Aorta (tissue), 5 donors: ENCODE measurements around the gene DCAF6. TPM values are rescaled to one million over a fixed set of nuclear protein-coding genes. Genes with fewer than 3 reads are reported as not detected.

ENCODE experiments used
- ATAC-seq: fragments of 200-7000 bp; cut with Tn5 transposase; one replicate; pipeline ENCODE4 v1.9.1; 2022; ENCODE audit warnings: moderate library complexity; ENCODE audit not compliant: low FRiP score
- DNase-seq, 2 donors: peaks; one replicate each; pipeline ENCODE4 v3.0.0-alpha.2; 2020
- H3K27ac ChIP-seq, 2 donors: one replicate each; pipeline ENCODE4 v1.5.1; 2013; ENCODE audit warnings: low read length in 2 of 2, mild to moderate bottlenecking in 2 of 2, moderate library complexity in 2 of 2, control low read depth in 1 of 2, inconsistent platforms in 1 of 2, low read depth in 1 of 2
- H3K27me3 ChIP-seq, 2 donors: one replicate each; pipeline ENCODE4 v1.6.1; 2013; ENCODE audit warnings: control low read depth in 1 of 2, low read length in 1 of 2, mild to moderate bottlenecking in 1 of 2, moderate library complexity in 1 of 2; ENCODE audit not compliant: insufficient read depth in 2 of 2, control insufficient read depth in 1 of 2
- H3K36me3 ChIP-seq, 2 donors: one replicate each; pipeline ENCODE4 v1.6.1; 2013; ENCODE audit warnings: control low read depth in 1 of 2, low read length in 1 of 2, mild to moderate bottlenecking in 1 of 2; ENCODE audit not compliant: insufficient read depth in 2 of 2, control insufficient read depth in 1 of 2
- H3K4me1 ChIP-seq, 2 donors: one replicate each; pipeline ENCODE4 v1.6.1; 2013; ENCODE audit warnings: low read length in 2 of 2, control low read depth in 1 of 2, mild to moderate bottlenecking in 1 of 2, moderate library complexity in 1 of 2; ENCODE audit not compliant: insufficient read depth in 2 of 2, control insufficient read depth in 1 of 2
- H3K4me3 ChIP-seq, 2 donors: one replicate each; pipeline ENCODE4 v1.5.1; 2013; ENCODE audit warnings: low read length in 2 of 2, control low read depth in 1 of 2, mild to moderate bottlenecking in 1 of 2
- H3K9me3 ChIP-seq: one replicate; pipeline ENCODE4 v1.6.1; 2013; ENCODE audit warnings: mild to moderate bottlenecking, low read length; ENCODE audit not compliant: control insufficient read depth
- WGBS, 2 donors: extraction: QIAGEN DNeasy Blood & Tissue Kit; methylation state at CpG; one replicate each; pipeline ENCODE4 v1.1.7; 2013; 5-methylcytosine and 5-hydroxymethylcytosine counted together
- intact Hi-C, 2 donors: fragments of 100-400 bp; cut with DNase I; formaldehyde crosslinking; loops; one replicate each; pipeline versions ENCODE4 v1.14.2 to v1.15.0; 2022
- polyA plus RNA-seq, 2 donors: library from polyadenylated mRNA; stranded (reverse); fragments of 200-250 nt; gene quantifications; one replicate each; pipeline ENCODE4 v1.2.3, GENCODE V29; 2013
- total RNA-seq, 2 donors: library from RNA; stranded (reverse); fragmentation: NEBNext Ultra II Directional; extraction: Animal tissue kit (Norgen Biotek cat#: 25700); gene quantifications; one replicate each; pipeline ENCODE4 v1.2.1, GENCODE V29; 2021
- donor health status: healthy with polysubstance abuse.
- donor health status: Bipolar disorder and iron deficiency.
- donor health status: DM: no; HTN: no; CAD: no.
- donor health status: DM: no; HTN: no; CAD: no.
- donor health status: DM: yes; HTN: yes; CAD: no.

Gene DCAF6
- total and polyA plus RNA-seq, 4 donors = 37.3 to 68.7 (median 49.4) TPM

- DNase-seq = no peak
- intact Hi-C loops = loop anchor here (5.0 to 10.0 kb wide), 3 partner anchors 116 to 223 kb away; no protein-coding TSS in a partner anchor
- H3K27me3 ChIP-seq = no peaks in the 10 kb centered on the region
Measured at GRCh38 chr1:167938080-167938636, 1.7 kb downstream of the DCAF6 start.

GRCh38 chr1:167940264-167940663, 3.8 kb downstream of the DCAF6 start:
- ATAC-seq (no peak), DNase-seq (no peak)
- 78 to 86% methylated on average over 2 of the region's 2 CpGs for WGBS, 2 donors
- no peak overlapping the region for H3K27ac ChIP-seq
- intact Hi-C loops = no loop called here
- H3K36me3 ChIP-seq = no peaks in the 10 kb centered on the region
- H3K4me3 ChIP-seq = no peak overlapping the region
- peaks cover 0 to 2% of the 10 kb centered on the region in 2 donors for H3K4me1 ChIP-seq
- no peaks in the 10 kb centered on the region for H3K27me3 ChIP-seq
- H3K9me3 ChIP-seq = no peaks in the 10 kb centered on the region

More at GRCh38 chr1:167938080-167938636, 1.7 kb downstream of the DCAF6 start:
- H3K4me3 ChIP-seq = peak overlapping the region; percentile 30 to 84
- H3K27ac ChIP-seq = no peak overlapping the region
- H3K9me3 ChIP-seq = no peaks in the 10 kb centered on the region
- H3K36me3 ChIP-seq = no peaks in the 10 kb centered on the region
- no peak for ATAC-seq
- 13 to 17% methylated on average over 5 of the region's 5 CpGs for WGBS, 2 donors
- H3K4me1 ChIP-seq = no peaks in the 10 kb centered on the region

GRCh38 chr1:167943541-167943940, 7.1 kb downstream of the DCAF6 start:
- Histone ChIP-seq H3K27ac (no peak overlapping the region), H3K9me3 (no peaks in the 10 kb centered on the region), H3K4me3 (no peak overlapping the region), H3K36me3 (no peaks in the 10 kb centered on the region), H3K4me1 (peaks cover 2% of the 10 kb centered on the region in 2 donors), H3K27me3 (no peaks in the 10 kb centered on the region)
- intact Hi-C loops = no loop called here
- ATAC-seq = no peak
- no peak for DNase-seq
- WGBS, 2 donors = 88 to 94% methylated on average over 9 of the region's 9 CpGs

- no peaks in the 10 kb centered on the region for H3K27me3 ChIP-seq
- H3K4me3 ChIP-seq = no peak overlapping the region
- ATAC-seq = no peak
- DNase-seq = no peak
- no peak overlapping the region for H3K27ac ChIP-seq
- peaks cover 0 to 2% of the 10 kb centered on the region in 2 donors for H3K36me3 ChIP-seq
- H3K4me1 ChIP-seq = peaks cover 2% of the 10 kb centered on the region in 2 donors
- 80 to 93% methylated on average over 2 of the region's 2 CpGs for WGBS, 2 donors
- intact Hi-C loops = no loop called here
- H3K9me3 ChIP-seq = no peaks in the 10 kb centered on the region
Measured at GRCh38 chr1:167947733-167948132, 11.2 kb downstream of the DCAF6 start.

- 88 to 90% methylated on average over 3 of the region's 3 CpGs for whole genome bisulfite sequencing, 2 donors
- H3K27me3 ChIP-seq = no peaks in the 10 kb centered on the region
Measured at GRCh38 chr1:167949785-167950184, 13.3 kb downstream of the DCAF6 start.

GRCh38 chr1:167950569-167950968, 14.1 kb downstream of the DCAF6 start:
- H3K27me3 ChIP-seq = no peaks in the 10 kb centered on the region
- ATAC-seq (no peak), DNase-seq (no peak)
- peaks cover 0 to 2% of the 10 kb centered on the region in 2 donors for H3K4me1 ChIP-seq
- H3K27ac ChIP-seq = no peak overlapping the region
- H3K4me3 ChIP-seq = no peak overlapping the region
- intact Hi-C loops = no loop called here
- 7 to 27% methylated on average over 1 of the region's 1 CpG for WGBS, 2 donors
- H3K9me3 ChIP-seq = no peaks in the 10 kb centered on the region
- H3K36me3 ChIP-seq = peaks cover 2 to 5% of the 10 kb centered on the region in 2 donors

More at GRCh38 chr1:167949785-167950184, 13.3 kb downstream of the DCAF6 start:
- H3K27ac ChIP-seq = no peak overlapping the region
- intact Hi-C loops = no loop called here
- ATAC-seq (no peak), DNase-seq (no peak)
- no peak overlapping the region for H3K4me3 ChIP-seq
- peaks cover 0 to 2% of the 10 kb centered on the region in 2 donors for H3K4me1 ChIP-seq
- H3K9me3 ChIP-seq = no peaks in the 10 kb centered on the region
- peaks cover 2 to 5% of the 10 kb centered on the region in 2 donors for H3K36me3 ChIP-seq

- peaks cover 2 to 5% of the 10 kb centered on the region in 2 donors for H3K36me3 ChIP-seq
- 97 to 98% methylated on average over 2 of the region's 2 CpGs for WGBS, 2 donors
- intact Hi-C loops = no loop called here
- no peaks in the 10 kb centered on the region for H3K9me3 ChIP-seq
- ATAC-seq (no peak), DNase-seq (no peak)
- H3K27me3 ChIP-seq = no peaks in the 10 kb centered on the region
- H3K27ac ChIP-seq = no peak overlapping the region
- H3K4me3 ChIP-seq = no peak overlapping the region
- H3K4me1 ChIP-seq = no peaks in the 10 kb centered on the region
Measured at GRCh38 chr1:167955915-167956314, 19.4 kb downstream of the DCAF6 start.

- ATAC-seq (no peak), DNase-seq (no peak)
- Histone ChIP-seq H3K27me3 (no peaks in the 10 kb centered on the region), H3K4me3 (no peak overlapping the region), H3K36me3 (peaks cover 0 to 5% of the 10 kb centered on the region in 2 donors), H3K4me1 (no peaks in the 10 kb centered on the region), H3K9me3 (no peaks in the 10 kb centered on the region), H3K27ac (no peak overlapping the region)
- intact Hi-C loops = no loop called here
Measured at GRCh38 chr1:167957710-167958109, 21.2 kb downstream of the DCAF6 start.

GRCh38 chr1:167964646-167965045, 28.2 kb downstream of the DCAF6 start:
- H3K36me3 ChIP-seq = no peaks in the 10 kb centered on the region
- intact Hi-C loops = no loop called here
- no peak overlapping the region for H3K27ac ChIP-seq
- H3K9me3 ChIP-seq = no peaks in the 10 kb centered on the region
- 85 to 86% methylated on average over 4 of the region's 4 CpGs for WGBS, 2 donors
- H3K4me1 ChIP-seq = no peaks in the 10 kb centered on the region
- ATAC-seq = no peak
- no peaks in the 10 kb centered on the region for H3K27me3 ChIP-seq
- DNase-seq = no peak
- no peak overlapping the region for H3K4me3 ChIP-seq
